Psoas muscle (tissue), 8 donors: ENCODE measurements around the gene PDCD7. TPM values are rescaled to one million over a fixed set of nuclear protein-coding genes. Genes with fewer than 3 reads are reported as not detected.

Experiments used
- ATAC-seq, 4 donors: fragments of 200-7000 bp; cut with Tn5 transposase; one replicate each; pipeline ENCODE4 v1.9.1; 2020; ENCODE audit warnings: moderate library complexity in 3 of 4, mild to moderate bottlenecking in 2 of 4
- DNase-seq, 2 donors: peaks; one replicate each; pipeline ENCODE4 v3.0.0-alpha.2; 2020
- H3K27ac ChIP-seq: fragments of 200-600 bp; one replicate; pipeline ENCODE4 v1.8.0; 2022
- H3K27me3 ChIP-seq, 3 donors: fragments of 200-600 bp in 1 of 3; one replicate each; pipeline versions ENCODE4 v1.6.1 to v1.8.0; 2013 to 2022; ENCODE audit warnings: low read length in 2 of 3, mild to moderate bottlenecking in 2 of 3, moderate library complexity in 1 of 3; ENCODE audit not compliant: insufficient read depth in 3 of 3
- H3K36me3 ChIP-seq, 2 donors: fragments of 200-600 bp in 1 of 2; one replicate each; pipeline versions ENCODE4 v1.6.1 to v1.8.0; 2013 to 2022; ENCODE audit warnings: low read depth in 1 of 2, mild to moderate bottlenecking in 1 of 2, moderate library complexity in 1 of 2; ENCODE audit not compliant: insufficient read depth in 1 of 2
- H3K4me1 ChIP-seq: fragments of 200-600 bp; one replicate; pipeline ENCODE4 v1.8.0; 2022
- H3K4me3 ChIP-seq: fragments of 200-600 bp; one replicate; pipeline ENCODE4 v1.8.0; 2022; ENCODE audit warnings: mild to moderate bottlenecking
- H3K9me3 ChIP-seq: fragments of 200-600 bp; one replicate; pipeline ENCODE4 v1.8.0; 2022
- CTCF ChIP-seq: fragments of 200-600 bp; IDR thresholded peaks from one replicate; pipeline ENCODE4 v1.8.0; 2022; ENCODE audit warnings: antibody characterized with exemption
- WGBS, 3 donors: extraction: QIAGEN DNeasy Blood & Tissue Kit; methylation state at CpG; one replicate each; pipeline versions ENCODE4 v1.1.6 to v1.1.7; 2013; 5-methylcytosine and 5-hydroxymethylcytosine counted together
- intact Hi-C, 2 donors: fragments of 100-400 bp; cut with DNase I; formaldehyde crosslinking; loops; one replicate each; pipeline versions ENCODE4 v1.11.0 to v1.14.2; 2022
- polyA plus RNA-seq, 3 donors: library from polyadenylated mRNA; stranded (reverse); fragments of 200-250 nt; gene quantifications; one replicate each; pipeline ENCODE4 v1.2.3, GENCODE V29; 2013
- total RNA-seq, 4 donors: library from RNA; stranded (reverse); fragmentation: NEBNext Ultra II Directional in 2 of 4; extraction: Animal tissue kit (Norgen Biotek cat#: 25700) in 2 of 4; gene quantifications; one replicate each; pipeline versions ENCODE4 v1.2.1 to v1.2.4, GENCODE V29; 2021 to 2023
- donor health status: healthy with polysubstance abuse.
- donor health status: DM: no; HTN: no; CAD: no; lungs with moderate emphysema.
- donor health status: Bipolar disorder and iron deficiency.
- donor health status: healthy.
- donor health status: DM: yes; HTN: yes; CAD: no.
- donor health status: DM: no; HTN: no; CAD: no.
- donor health status: DM: no; HTN: no; CAD: no.
- donor health status: DM: yes; HTN: yes; CAD: no.

Gene PDCD7
- total and polyA plus RNA-seq, 7 donors, result 6.8 to 22.4 (median 14.5) TPM

DNA sequence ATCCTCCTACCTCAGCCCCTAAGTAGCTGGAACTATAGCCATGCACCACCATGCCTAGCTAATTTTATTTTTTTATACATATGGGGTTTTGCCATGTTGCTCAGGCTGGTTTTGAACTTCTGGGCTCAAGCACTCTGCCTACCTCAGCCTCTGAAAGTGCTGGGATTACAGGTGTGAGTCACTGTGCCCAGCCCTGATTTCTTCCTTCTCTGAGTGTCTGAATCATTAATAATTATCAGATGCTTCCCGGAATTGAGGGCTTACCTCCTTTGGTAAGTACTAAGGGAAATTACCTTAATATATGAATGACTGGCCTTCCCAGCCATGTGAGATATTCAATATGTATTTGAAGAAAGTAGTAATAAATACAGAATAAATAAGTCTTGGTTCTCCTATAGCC lies 44.3 kb upstream of the PDCD7 start:
- no peak for DNase-seq
- ATAC-seq, result no peak
- intact Hi-C loops, result no loop called here
- H3K36me3 ChIP-seq, result peaks cover 9 to 75% of the 10 kb centered on the region in 2 donors
- peaks cover 11% of the 10 kb centered on the region for H3K4me1 ChIP-seq
- no peaks in the 10 kb centered on the region for H3K27me3 ChIP-seq
- no peak overlapping the region for H3K27ac ChIP-seq
- no peak for TF ChIP-seq CTCF
- no peaks in the 10 kb centered on the region for H3K9me3 ChIP-seq
- WGBS, 3 donors, result 71 to 83% (median 77%) methylated on average over 1 of the region's 1 CpG
- H3K4me3 ChIP-seq, result no peak overlapping the region

- Histone ChIP-seq H3K36me3 (peaks cover 9 to 94% of the 10 kb centered on the region in 2 donors), H3K27ac (no peak overlapping the region), H3K27me3 (no peaks in the 10 kb centered on the region), H3K9me3 (no peaks in the 10 kb centered on the region), H3K4me3 (no peak overlapping the region), H3K4me1 (no peaks in the 10 kb centered on the region)
- intact Hi-C loops, result no loop called here
- ATAC-seq, result no peak
- no peak for DNase-seq
- TF ChIP-seq CTCF, result no peak
These were observed 42.4 kb upstream of the PDCD7 start for GRCh38 chr15:65176056-65176455.

GRCh38 chr15:65175511-65175910 lies 41.9 kb upstream of the PDCD7 start:
- no peaks in the 10 kb centered on the region for H3K9me3 ChIP-seq
- WGBS, 3 donors, result 86 to 90% (median 86%) methylated on average over 5 of the region's 5 CpGs
- no peaks in the 10 kb centered on the region for H3K4me1 ChIP-seq
- DNase-seq (no peak), ATAC-seq (no peak)
- H3K36me3 ChIP-seq, result peaks cover 9 to 97% of the 10 kb centered on the region in 2 donors
- TF ChIP-seq CTCF, result no peak
- no peak overlapping the region for H3K4me3 ChIP-seq
- intact Hi-C loops, result no loop called here
- H3K27me3 ChIP-seq, result no peaks in the 10 kb centered on the region
- H3K27ac ChIP-seq, result no peak overlapping the region

DNA sequence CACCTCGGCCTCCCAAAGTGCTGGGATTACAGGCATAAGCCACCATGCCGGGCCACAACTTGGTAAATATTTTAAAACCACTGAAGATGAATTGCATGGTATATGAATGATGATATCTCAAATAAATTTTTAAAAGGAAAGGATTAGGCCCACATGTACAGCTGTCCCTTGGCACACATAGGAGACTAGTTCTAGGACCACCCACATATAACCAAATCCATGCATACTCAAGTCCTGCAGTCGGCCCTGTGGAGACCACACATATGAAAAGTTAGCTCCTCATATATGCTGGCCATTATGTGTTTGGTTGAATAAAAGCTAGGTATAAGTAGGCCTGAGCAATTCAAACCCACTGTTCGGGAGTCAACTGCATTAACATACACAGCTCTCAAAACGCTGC lies 40.9 kb upstream of the PDCD7 start:
- H3K4me1 ChIP-seq, result no peaks in the 10 kb centered on the region
- H3K27ac ChIP-seq, result no peak overlapping the region
- 83 to 86% (median 85%) methylated on average over 5 of the region's 5 CpGs for WGBS, 3 donors
- H3K36me3 ChIP-seq, result peaks cover 9 to 97% of the 10 kb centered on the region in 2 donors
- no peak overlapping the region for H3K4me3 ChIP-seq
- no peaks in the 10 kb centered on the region for H3K27me3 ChIP-seq
- ATAC-seq (no peak), DNase-seq (no peak)
- no peak for TF ChIP-seq CTCF
- intact Hi-C loops, result no loop called here
- H3K9me3 ChIP-seq, result no peaks in the 10 kb centered on the region

DNA sequence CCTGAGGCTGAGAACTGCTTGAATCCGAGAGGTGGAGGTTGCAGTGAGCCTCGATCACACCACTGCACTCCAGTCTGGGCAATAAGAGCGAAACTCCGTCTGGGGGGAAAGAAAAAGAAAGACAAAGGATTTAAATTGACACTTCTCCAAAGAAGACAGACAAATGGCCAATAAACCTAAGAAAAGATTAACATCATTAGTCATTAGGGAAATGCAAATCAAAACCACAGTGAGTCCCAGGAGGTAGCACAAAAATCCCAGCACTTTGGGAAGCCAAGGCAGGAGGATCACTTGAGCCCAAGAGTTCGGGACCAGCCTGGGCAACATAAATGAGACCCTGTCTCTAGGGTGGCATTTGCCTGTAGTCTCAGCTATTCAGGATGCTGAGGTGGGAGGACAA lies 38.9 kb upstream of the PDCD7 start:
- DNase-seq (no peak), ATAC-seq (no peak)
- peaks cover 9 to 77% of the 10 kb centered on the region in 2 donors for H3K36me3 ChIP-seq
- H3K4me3 ChIP-seq, result no peak overlapping the region
- no peaks in the 10 kb centered on the region for H3K4me1 ChIP-seq
- intact Hi-C loops, result no loop called here
- 89 to 95% (median 92%) methylated on average over 5 of the region's 5 CpGs for WGBS, 3 donors
- TF ChIP-seq CTCF, result no peak
- no peak overlapping the region for H3K27ac ChIP-seq
- no peaks in the 10 kb centered on the region for H3K27me3 ChIP-seq
- no peaks in the 10 kb centered on the region for H3K9me3 ChIP-seq
